HuH-7.5 (cell line): ENCODE results near the gene ARMH1.

ENCODE experiments used
- DNase-seq: peaks from one replicate; pipeline ENCODE4 v3.0.0; 2011; ENCODE audit warnings: low spot score

Gene ARMH1

GRCh38 chr1:44674113-44675000 lies at the start of gene ARMH1, which contains the start of gene TMEM53:
ARMH1 (plus strand) TSS chr1:44674714; CDS start chr1:44689698, 14,984 bp downstream.
TMEM53 (minus strand) TSS chr1:44674481; CDS start chr1:44674391, 90 bp downstream.
- DNase-seq = peak; percentile 91

- no peak for DNase-seq
Observed at GRCh38 chr1:44625348-44625747, 49.2 kb upstream of the ARMH1 start.

DNA sequence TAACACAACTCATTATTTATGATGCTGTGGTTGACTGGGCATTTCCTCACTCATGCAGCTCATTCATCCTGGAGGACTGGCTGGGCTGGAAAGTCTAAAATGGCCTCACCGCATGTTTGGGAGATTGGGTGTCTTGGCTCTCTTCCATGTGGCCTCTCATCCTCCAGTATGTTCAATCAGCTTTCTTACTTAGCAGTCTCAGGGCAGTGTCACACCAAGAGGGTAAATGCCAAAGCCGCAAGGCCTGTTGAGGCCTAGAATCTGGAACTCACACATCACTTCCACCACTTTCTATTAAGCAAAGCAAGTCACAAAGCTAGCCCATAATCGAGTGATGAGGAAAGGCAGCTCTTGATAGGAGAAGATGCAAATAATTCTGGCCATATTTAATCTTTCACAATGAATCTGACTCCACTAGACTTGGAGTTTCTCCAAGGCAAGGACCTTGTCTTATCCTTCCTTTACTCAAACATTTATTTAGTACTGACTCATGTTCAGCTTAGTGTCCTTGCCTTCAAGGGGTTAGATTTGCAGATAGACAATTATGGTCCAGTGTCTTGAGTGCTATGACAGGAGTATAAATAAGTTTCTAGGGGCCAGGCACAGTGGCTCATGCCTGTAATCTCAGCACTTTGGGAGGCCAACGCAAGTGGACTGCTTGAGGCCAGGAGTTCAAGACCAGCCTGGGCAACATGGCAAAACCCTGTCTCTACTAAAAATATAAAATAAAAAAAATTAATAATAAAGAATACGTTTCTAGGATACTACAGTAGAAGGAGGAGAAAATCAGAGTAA lies 45.4 kb upstream of the ARMH1 start:
- DNase-seq = no peak

- DNase-seq = no peak
Observed at GRCh38 chr1:44630116-44630515, 44.4 kb upstream of the ARMH1 start.

DNA sequence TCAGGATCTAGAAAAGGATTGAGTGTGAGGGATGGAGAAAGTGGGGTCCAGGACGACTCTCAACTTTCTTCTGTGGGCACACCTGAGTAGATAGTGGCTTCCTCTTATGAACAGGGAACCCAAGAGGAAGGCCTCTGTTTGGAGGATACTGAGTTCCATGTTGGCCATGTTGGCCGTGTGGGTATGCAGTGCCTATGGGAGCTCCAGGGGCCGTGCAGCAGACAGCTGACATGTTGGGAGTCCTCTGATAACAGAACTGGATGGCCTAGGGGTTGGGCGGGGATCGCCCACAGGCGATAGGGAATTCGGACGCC lies 43.2 kb upstream of the ARMH1 start:
- DNase-seq = no peak

GRCh38 chr1:44631647-44632539 lies 42.6 kb upstream of the ARMH1 start:
- DNase-seq = peak; percentile 96

GRCh38 chr1:44632598-44632997 lies 41.9 kb upstream of the ARMH1 start:
- peak; percentile 45 for DNase-seq

DNA sequence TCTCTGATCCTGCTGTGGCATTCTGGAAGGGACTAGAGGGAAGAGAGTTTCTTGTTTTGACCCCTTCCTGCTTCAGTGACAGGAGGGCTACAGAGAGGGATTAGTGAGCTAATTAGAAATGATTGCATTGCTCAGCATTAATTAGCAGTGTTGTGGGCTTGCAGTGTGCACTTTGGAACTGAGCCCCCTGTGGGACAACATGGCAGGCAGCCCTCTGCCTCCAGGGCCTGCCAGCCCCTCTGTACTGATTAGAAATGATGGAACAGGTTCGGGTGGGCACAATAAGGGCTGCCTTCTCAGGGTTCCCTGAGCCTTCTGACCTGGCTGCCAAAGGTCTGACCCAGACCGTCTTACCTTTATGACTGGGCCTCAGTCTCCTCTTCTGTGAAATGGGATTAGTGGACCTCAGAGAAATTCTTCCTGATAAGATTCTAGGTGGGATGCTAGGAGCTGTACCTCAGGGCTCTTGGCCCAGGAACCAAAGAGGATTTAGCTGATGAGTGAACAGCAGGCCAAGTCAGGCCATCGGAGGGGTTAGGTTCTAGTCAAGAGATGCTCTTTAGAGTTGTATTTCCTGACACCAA lies 39.8 kb upstream of the ARMH1 start:
- DNase-seq = no peak

- no peak for DNase-seq
Observed at GRCh38 chr1:44635439-44635838, 39.1 kb upstream of the ARMH1 start.

DNA sequence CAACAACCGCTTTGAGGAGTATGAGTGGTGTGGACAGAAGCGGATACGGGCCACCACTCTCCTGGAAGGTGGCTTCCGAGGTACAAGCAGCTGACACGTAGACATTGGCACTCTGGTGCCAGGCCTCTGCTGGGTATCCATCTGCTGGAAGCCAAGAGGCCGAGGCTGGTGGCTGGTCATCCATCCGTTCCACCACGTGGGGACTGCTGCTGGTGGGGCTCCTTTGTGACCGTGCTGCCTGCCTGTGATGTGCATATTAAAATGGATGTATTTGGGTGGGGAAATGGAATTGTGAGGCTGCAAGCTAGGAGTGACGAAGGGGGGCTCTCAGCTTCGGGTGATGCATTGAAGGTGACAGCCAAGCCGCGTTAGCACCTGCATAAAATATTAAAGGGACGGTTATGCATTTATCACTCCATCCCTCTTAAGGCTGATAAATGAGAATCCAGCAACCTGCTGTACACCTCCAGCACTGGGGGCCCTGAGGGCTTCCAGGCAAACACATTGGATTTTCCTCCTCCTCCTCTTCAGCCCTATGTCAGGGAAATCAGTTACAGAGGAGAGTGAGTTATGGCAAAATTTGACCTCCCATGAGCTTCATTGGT lies 38.3 kb upstream of the ARMH1 start:
- DNase-seq = no peak

- DNase-seq = no peak
Observed at GRCh38 chr1:44636688-44637598, 37.6 kb upstream of the ARMH1 start.

DNA sequence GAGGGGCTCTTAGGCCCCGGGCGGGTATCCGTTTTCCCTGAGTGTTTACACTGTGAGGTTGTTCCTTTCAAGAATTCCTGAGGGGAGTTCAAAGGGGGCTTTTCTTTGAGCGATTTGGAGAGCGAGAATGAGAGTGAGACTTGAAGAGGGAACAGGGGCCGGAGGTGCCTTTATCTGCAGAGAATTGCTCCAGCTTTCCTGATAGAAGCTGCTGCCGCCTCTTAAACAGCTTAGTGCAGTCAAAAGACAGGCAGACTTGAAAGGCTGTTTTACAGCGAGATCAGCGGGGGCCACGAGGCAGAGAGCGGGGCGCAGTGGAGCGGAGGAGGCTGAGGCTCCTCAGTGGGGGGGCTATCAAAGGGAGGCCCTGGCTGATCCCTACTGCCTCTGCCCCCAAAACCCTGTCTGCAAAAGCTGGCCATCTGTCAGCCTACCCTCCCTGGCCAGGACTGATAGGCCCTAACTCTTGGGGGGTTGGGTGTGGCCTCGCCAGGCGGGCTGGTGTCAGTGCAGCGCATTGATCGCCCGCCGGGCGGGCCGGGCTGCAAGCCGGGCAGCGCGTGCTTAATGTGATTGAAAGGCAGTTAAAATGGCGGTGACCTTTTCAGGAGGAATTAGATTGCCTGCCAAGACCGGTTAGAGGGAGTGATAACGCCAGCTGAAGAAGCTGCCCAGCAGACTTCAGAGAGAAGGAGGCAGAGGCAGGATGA lies 36.7 kb upstream of the ARMH1 start:
- no peak for DNase-seq

- no peak for DNase-seq
Observed at GRCh38 chr1:44640200-44640853, 34.2 kb upstream of the ARMH1 start.

DNA sequence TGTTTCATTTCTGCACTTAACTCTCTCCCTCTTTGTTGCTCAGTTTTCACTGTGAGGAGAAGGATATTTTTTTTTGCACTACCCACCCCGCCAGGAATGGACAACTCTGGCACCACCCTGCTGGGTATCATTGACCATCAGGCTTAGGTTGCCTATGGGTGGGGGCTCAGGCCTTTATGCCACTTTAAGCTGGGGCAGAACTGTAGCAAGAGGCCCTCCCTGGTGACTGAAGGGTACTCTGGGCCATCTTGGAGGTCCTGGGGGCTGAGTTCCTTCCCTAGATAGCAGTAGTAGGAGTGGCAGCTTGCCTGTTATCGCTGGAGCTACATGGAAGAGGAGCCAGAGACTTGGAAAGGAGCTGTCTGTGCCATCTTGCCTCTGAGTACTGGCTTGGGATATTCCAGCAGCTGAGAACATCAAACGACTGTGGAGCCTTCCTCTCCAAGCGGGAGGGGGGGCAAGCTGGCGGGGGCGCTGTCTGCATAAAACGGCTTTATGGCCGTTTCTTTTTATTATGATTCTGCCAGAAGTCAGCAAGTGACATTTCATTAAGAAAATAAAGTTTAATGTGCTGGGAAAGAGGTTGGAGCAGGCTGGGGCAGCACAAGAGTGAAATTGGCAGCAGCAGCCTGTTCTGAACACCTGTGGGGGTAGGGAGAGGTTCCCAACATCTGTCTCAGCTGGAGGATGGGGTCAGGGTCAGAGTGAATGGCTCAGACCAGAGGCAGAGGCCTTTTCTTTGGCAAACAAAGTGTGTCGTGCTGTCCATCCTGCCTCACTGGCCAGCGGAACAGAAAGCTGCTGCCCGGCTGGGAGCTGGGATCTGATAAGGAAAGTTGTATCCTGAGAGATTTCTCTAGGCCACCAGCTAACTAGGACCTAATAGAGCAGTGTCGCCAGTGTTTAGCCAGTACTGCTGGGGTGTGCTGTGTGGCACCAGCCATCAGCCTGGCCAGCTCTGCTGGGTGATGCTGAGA lies 33.1 kb upstream of the ARMH1 start:
- DNase-seq = no peak

DNA sequence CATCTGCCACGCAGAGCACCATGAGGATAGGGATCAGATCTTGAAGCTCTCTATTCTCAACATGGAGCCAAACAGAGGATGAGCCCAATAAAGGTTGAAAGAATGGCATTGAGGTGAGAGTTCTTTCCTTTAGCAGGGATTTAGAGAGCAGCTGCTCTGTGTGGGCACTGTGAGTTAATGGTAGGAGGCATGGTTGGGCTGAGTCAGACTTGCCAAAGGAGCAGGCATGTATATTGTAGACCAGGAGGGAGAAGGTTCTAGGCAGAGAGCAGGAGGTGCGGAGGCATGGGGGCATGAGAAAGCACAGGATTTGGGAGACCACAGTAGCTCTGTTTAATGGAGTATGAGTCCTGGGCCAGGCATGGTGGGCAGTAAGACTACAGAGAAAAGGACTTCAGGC lies 32.3 kb upstream of the ARMH1 start:
- DNase-seq = no peak

GRCh38 chr1:44642925-44643324 lies 31.6 kb upstream of the ARMH1 start:
- DNase-seq = no peak

DNA sequence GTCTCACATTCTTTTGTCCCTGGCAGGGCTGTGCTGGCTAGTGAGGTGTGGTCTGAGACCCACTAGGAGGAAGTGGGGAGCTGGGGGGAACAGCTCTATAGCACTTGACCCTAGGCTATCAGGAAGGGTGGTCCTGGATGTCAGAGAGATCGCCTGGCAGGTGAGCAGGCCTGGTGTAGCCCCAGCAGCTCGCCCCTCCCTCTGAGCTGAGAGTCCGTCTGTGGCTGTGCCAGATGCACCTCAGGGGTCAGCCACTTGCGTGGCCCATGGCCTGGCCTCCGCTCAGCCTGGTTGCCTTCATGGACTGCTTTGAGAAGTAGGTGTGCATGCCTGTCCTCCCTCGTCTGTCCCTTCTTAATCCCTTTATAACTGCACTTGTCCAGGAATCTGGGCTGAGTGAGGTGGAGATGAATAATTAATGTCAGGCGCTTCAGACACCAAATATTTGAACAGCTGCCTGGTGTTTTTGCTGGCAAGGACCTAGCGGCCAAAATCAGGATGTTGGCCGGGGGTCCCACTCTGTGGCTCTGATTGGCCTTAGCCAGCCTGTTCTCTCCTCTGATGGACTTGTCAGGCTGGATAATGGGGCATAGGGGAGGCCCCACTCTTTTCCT lies 30.7 kb upstream of the ARMH1 start:
- DNase-seq = no peak
